WTC11 (cell line): ENCODE measurements around the gene CTBP1.

ENCODE experiments used
- ATF1 ChIP-seq: sonication (generic); formaldehyde crosslinking; IDR thresholded peaks from 2 replicates; pipeline ENCODE4 v1.8.1; 2023; ENCODE audit warnings: mild to moderate bottlenecking, moderate library complexity, missing genetic modification reagents
- CREB1 ChIP-seq: sonication (generic); formaldehyde crosslinking; IDR thresholded peaks from 2 replicates; pipeline ENCODE4 v1.8.0; 2023; ENCODE audit warnings: mild to moderate bottlenecking, missing genetic modification reagents
- NFE2L1 ChIP-seq: sonication (generic); formaldehyde crosslinking; IDR thresholded peaks from 2 replicates; pipeline ENCODE4 v1.8.1; 2023; ENCODE audit warnings: missing genetic modification reagents
- NR2C2 ChIP-seq: sonication (generic); formaldehyde crosslinking; IDR thresholded peaks from 2 replicates; pipeline ENCODE4 v1.8.0; 2022; ENCODE audit warnings: mild to moderate bottlenecking, missing genetic modification reagents
- TCF7 ChIP-seq: sonication (generic); formaldehyde crosslinking; IDR thresholded peaks from 2 replicates; pipeline ENCODE4 v1.8.0; 2022; ENCODE audit warnings: mild to moderate bottlenecking, low read depth, missing genetic modification reagents, moderate library complexity
- TEAD1 ChIP-seq: sonication (generic); formaldehyde crosslinking; IDR thresholded peaks from 2 replicates; pipeline ENCODE4 v1.8.0; 2022; ENCODE audit warnings: mild to moderate bottlenecking, missing genetic modification reagents
- ZNF138 ChIP-seq: sonication (generic); formaldehyde crosslinking; conservative IDR thresholded peaks from 2 replicates; pipeline ENCODE4 v1.8.1; 2022; ENCODE audit warnings: mild to moderate bottlenecking, moderate library complexity, missing genetic modification reagents
- TF ChIP-seq, protein P1 (sequence below): fragments of 200-600 bp; IDR thresholded peaks from 2 replicates; pipeline ENCODE4 v1.8.0; 2022; ENCODE audit warnings: antibody characterized with exemption
- TF ChIP-seq, protein P2 (sequence below): sonication (generic); formaldehyde crosslinking; conservative IDR thresholded peaks from 2 replicates; pipeline ENCODE4 v1.8.1; 2022; ENCODE audit warnings: mild to moderate bottlenecking, missing genetic modification reagents
- TF ChIP-seq, protein P3 (sequence below): sonication (generic); formaldehyde crosslinking; IDR thresholded peaks from 2 replicates; pipeline ENCODE4 v1.8.1; 2022; ENCODE audit warnings: mild to moderate bottlenecking, missing genetic modification reagents, moderate library complexity, borderline replicate concordance
- TF ChIP-seq, protein P4 (sequence below): sonication (generic); formaldehyde crosslinking; IDR thresholded peaks from 2 replicates; pipeline ENCODE4 v1.8.1; 2022; ENCODE audit warnings: low read depth, missing genetic modification reagents, borderline replicate concordance
- TF ChIP-seq, protein P5 (sequence below): fragments of 250-450 bp; sonication (Bioruptor Pico); IDR thresholded peaks from 2 replicates; pipeline ENCODE4 v1.9.0; 2021; ENCODE audit warnings: mild to moderate bottlenecking

DNA sequence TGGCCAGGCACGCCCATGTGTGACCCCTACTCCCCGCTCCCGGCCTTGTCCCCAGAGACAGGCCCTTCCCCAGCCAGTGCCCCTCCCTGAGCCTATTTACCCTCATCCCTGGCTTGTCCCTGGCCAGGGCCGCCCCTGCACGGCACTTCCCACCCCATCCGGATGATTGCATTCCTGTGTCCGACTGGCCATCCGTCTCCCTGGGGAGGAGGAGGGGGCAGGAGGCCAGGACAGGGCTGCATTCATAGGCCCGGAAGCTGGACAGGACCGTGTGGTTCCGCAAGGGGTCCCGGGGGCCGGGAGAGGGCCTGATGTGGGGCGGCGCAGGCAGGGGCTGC lies 22.8 kb downstream of the CTBP1 start:
- TF ChIP-seq, protein P1, sequence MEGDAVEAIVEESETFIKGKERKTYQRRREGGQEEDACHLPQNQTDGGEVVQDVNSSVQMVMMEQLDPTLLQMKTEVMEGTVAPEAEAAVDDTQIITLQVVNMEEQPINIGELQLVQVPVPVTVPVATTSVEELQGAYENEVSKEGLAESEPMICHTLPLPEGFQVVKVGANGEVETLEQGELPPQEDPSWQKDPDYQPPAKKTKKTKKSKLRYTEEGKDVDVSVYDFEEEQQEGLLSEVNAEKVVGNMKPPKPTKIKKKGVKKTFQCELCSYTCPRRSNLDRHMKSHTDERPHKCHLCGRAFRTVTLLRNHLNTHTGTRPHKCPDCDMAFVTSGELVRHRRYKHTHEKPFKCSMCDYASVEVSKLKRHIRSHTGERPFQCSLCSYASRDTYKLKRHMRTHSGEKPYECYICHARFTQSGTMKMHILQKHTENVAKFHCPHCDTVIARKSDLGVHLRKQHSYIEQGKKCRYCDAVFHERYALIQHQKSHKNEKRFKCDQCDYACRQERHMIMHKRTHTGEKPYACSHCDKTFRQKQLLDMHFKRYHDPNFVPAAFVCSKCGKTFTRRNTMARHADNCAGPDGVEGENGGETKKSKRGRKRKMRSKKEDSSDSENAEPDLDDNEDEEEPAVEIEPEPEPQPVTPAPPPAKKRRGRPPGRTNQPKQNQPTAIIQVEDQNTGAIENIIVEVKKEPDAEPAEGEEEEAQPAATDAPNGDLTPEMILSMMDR: no peak
- no peak for TF ChIP-seq TEAD1 (CRISPR knock-in tag)
- TF ChIP-seq, protein P2, sequence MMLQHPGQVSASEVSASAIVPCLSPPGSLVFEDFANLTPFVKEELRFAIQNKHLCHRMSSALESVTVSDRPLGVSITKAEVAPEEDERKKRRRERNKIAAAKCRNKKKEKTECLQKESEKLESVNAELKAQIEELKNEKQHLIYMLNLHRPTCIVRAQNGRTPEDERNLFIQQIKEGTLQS (CRISPR knock-in tag): no peak
- no peak for TF ChIP-seq NR2C2
- TF ChIP-seq ZNF138 (CRISPR knock-in tag): no peak
- TF ChIP-seq ATF1 (CRISPR knock-in tag): no peak
- TF ChIP-seq, protein P3, sequence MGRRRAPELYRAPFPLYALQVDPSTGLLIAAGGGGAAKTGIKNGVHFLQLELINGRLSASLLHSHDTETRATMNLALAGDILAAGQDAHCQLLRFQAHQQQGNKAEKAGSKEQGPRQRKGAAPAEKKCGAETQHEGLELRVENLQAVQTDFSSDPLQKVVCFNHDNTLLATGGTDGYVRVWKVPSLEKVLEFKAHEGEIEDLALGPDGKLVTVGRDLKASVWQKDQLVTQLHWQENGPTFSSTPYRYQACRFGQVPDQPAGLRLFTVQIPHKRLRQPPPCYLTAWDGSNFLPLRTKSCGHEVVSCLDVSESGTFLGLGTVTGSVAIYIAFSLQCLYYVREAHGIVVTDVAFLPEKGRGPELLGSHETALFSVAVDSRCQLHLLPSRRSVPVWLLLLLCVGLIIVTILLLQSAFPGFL: no peak
- TF ChIP-seq NFE2L1 (CRISPR knock-in tag): no peak
- TF ChIP-seq CREB1 (CRISPR knock-in tag): no peak
- no peak for TF ChIP-seq TCF7 (CRISPR knock-in tag)
- TF ChIP-seq, protein P4, sequence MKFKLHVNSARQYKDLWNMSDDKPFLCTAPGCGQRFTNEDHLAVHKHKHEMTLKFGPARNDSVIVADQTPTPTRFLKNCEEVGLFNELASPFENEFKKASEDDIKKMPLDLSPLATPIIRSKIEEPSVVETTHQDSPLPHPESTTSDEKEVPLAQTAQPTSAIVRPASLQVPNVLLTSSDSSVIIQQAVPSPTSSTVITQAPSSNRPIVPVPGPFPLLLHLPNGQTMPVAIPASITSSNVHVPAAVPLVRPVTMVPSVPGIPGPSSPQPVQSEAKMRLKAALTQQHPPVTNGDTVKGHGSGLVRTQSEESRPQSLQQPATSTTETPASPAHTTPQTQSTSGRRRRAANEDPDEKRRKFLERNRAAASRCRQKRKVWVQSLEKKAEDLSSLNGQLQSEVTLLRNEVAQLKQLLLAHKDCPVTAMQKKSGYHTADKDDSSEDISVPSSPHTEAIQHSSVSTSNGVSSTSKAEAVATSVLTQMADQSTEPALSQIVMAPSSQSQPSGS (CRISPR knock-in tag): no peak
- TF ChIP-seq, protein P5, sequence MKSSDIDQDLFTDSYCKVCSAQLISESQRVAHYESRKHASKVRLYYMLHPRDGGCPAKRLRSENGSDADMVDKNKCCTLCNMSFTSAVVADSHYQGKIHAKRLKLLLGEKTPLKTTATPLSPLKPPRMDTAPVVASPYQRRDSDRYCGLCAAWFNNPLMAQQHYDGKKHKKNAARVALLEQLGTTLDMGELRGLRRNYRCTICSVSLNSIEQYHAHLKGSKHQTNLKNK: no peak
